Nasal cavity respiratory epithelium epithelial cell of viscerocranial mucosa (primary cell): ENCODE measurements around the gene HOXC11. TPM values are rescaled to one million over a fixed set of nuclear protein-coding genes. Genes with fewer than 3 reads are reported as not detected.

Experiments used
- total RNA-seq: library from RNA; depleted of rRNA; stranded (reverse); fragments of >200 nt; gene quantifications from 2 replicates; pipeline ENCODE4 v1.2.3, GENCODE V29; 2014

Gene HOXC11
- not detected in 2 replicates for total RNA-seq

GRCh38 chr12:53972722-53973235 lies at the start of gene HOXC11:
Gene HOXC11, plus strand, starts transcription at chr12:53973126. Its CDS starts 116 bp downstream, at chr12:53973242.

GRCh38 chr12:53938326-53939140 lies 34.4 kb upstream of the HOXC11 start, which contains the start of gene HOXC13:
Gene HOXC13, plus strand, starts transcription at chr12:53938831. Its CDS starts 76 bp downstream, at chr12:53938907.

GRCh38 chr12:53954694-53955035 lies 18.3 kb upstream of the HOXC11 start, which contains the start of gene HOXC12:
Gene HOXC12, plus strand, starts transcription at chr12:53954903. Its CDS starts 27 bp downstream, at chr12:53954930.

GRCh38 chr12:53974084-53975063 lies 1.4 kb downstream of the HOXC11 start, which contains the start of gene HOTAIR:
Gene HOTAIR, minus strand, starts transcription at chr12:53974954.

GRCh38 chr12:53984901-53985691 lies 12.2 kb downstream of the HOXC11 start, which contains the start of gene HOXC10:
Gene HOXC10, plus strand, starts transcription at chr12:53985146. Its CDS starts 114 bp downstream, at chr12:53985260.

GRCh38 chr12:54000116-54001114 lies 27.5 kb downstream of the HOXC11 start, which contains the start of gene HOXC9:
Gene HOXC9, plus strand, starts transcription at chr12:54000161. Its CDS starts 28 bp downstream, at chr12:54000189.

Other genes starting within 250 kb of the HOXC11 start
- gene CALCOCO1, start 245.7 kb upstream of the HOXC11 start, total RNA-seq, result 41.0 and 71.3 TPM in 2 replicates
- not detected in 2 replicates for gene CISTR, start 221.1 kb upstream of the HOXC11 start, total RNA-seq
- gene HOXC13, start 34.3 kb upstream of the HOXC11 start, total RNA-seq, result not detected in 2 replicates
- gene HOXC12, start 18.2 kb upstream of the HOXC11 start, total RNA-seq, result not detected in 2 replicates
- gene HOTAIR, start 1.8 kb downstream of the HOXC11 start, total RNA-seq, result not detected in 2 replicates
- gene HOXC10, start 12.0 kb downstream of the HOXC11 start, total RNA-seq, result not detected in 2 replicates
- not detected in 2 replicates for gene HOXC9, start 27.0 kb downstream of the HOXC11 start, total RNA-seq
- not detected in 2 replicates for gene HOXC8, start 35.9 kb downstream of the HOXC11 start, total RNA-seq
- not detected in 2 replicates for gene HOXC6, start 55.3 kb downstream of the HOXC11 start, total RNA-seq
- not detected in 2 replicates for gene HOXC5, start 59.9 kb downstream of the HOXC11 start, total RNA-seq
- not detected in 2 replicates for gene HOXC4, start 80.7 kb downstream of the HOXC11 start, total RNA-seq
- gene SMUG1, start 215.9 kb downstream of the HOXC11 start, total RNA-seq, result 28.6 and 30.8 TPM in 2 replicates